A549 (cell line): Measurements from ENCODE around the gene CKAP2L.

Experiments
- BHLHE40 ChIP-seq: IDR thresholded peaks from 2 replicates; pipeline ENCODE4 v1.6.1; 2012; ENCODE audit warnings: low read depth, low read length, inconsistent platforms
- CTCF ChIP-seq: fragments of >200 bp; sonication (Bioruptor Twin); formaldehyde crosslinking; IDR thresholded peaks from 3 replicates; pipeline ENCODE4 v1.5.1; 2016
- FOSL2 ChIP-seq, 2 experiments: fragments of 450-650 bp in 1 of 2; fragments of >200 bp in 1 of 2; sonication (Bioruptor Twin) in 1 of 2; formaldehyde crosslinking; IDR thresholded peaks; 2 replicates each; pipeline versions ENCODE4 v1.5.0 to v1.6.1; 2016 to 2020; ENCODE audit warnings: mild to moderate bottlenecking in 1 of 2, moderate library complexity in 1 of 2
- MAX ChIP-seq: IDR thresholded peaks from 2 replicates; pipeline ENCODE4 v1.6.1; 2012
- POLR2A ChIP-seq: IDR thresholded peaks from 2 replicates; pipeline ENCODE4 v1.6.1; 2012; ENCODE audit warnings: mild to moderate bottlenecking, low read length

- no peak for TF ChIP-seq POLR2A
- no peak for TF ChIP-seq FOSL2 (IDR thresholded peaks at IDR 0.05)
- TF ChIP-seq FOSL2 (CRISPR knock-in tag; IDR thresholded peaks at IDR 0.05) = no peak
- TF ChIP-seq MAX = no peak
- no peak for TF ChIP-seq BHLHE40
- TF ChIP-seq CTCF = no peak
These were observed 23.9 kb downstream of the CKAP2L start for GRCh38 chr2:112740527-112740926.
